Measurements from ENCODE around the gene UBA3. TPM values are rescaled to one million over a fixed set of nuclear protein-coding genes. Genes with fewer than 3 reads are reported as not detected.

Gene UBA3
- total RNA-seq, 1 experiment from 2014 or later, result 45.6 TPM

GRCh38 chr3:69128509-69128908, 48.3 kb upstream of the UBA3 start:
- intact Hi-C loops (cut with micrococcal nuclease), result no loop called here
- TF ChIP-seq JUND (IDR thresholded peaks at IDR 0.05) (no peak), CTCF (IDR thresholded peaks at IDR 0.05 in 2 of 3, conservative IDR thresholded peaks at IDR 0.05 in 1 of 3; ENCODE audit: borderline replicate concordance in 1 of 3, insufficient read depth in 1 of 3, low read depth in 2 of 3, low read length in 2 of 3) (no peak), POLR2A (IDR thresholded peaks at IDR 0.05; ENCODE audit: borderline replicate concordance, extremely low read depth, insufficient read depth, insufficient read length) (no peak), SP1 (IDR thresholded peaks at IDR 0.05; ENCODE audit: low read depth) (no peak), EZH2 (IDR thresholded peaks at IDR 0.05) (no peak), EGR1 (IDR thresholded peaks at IDR 0.05; ENCODE audit: low read depth) (no peak), REST (IDR thresholded peaks at IDR 0.05; ENCODE audit: low read depth) (no peak), FOSL1 (IDR thresholded peaks at IDR 0.05; ENCODE audit: low read depth) (no peak), ELF1 (IDR thresholded peaks at IDR 0.05; ENCODE audit: borderline replicate concordance, low read depth) (no peak), ZFX (IDR thresholded peaks at IDR 0.05) (no peak), CEBPB (IDR thresholded peaks at IDR 0.05; ENCODE audit: low read depth) (no peak), ZBTB33 (IDR thresholded peaks at IDR 0.05; ENCODE audit: extremely low read depth, insufficient replicate concordance, low read length) (no peak), SRF (IDR thresholded peaks at IDR 0.05; ENCODE audit: low read depth) (no peak), TCF7L2 (IDR thresholded peaks at IDR 0.05; ENCODE audit: borderline replicate concordance, extremely low read depth, insufficient read depth, insufficient read length) (no peak), POLR2AphosphoS5 (IDR thresholded peaks at IDR 0.05; ENCODE audit: low read depth, low read length) (no peak), ZNF274 (IDR thresholded peaks at IDR 0.05; ENCODE audit: low read depth, low read length) (no peak), CBX3 (IDR thresholded peaks at IDR 0.05; ENCODE audit: low read depth) (no peak)
- TF ChIP-seq, protein P1, sequence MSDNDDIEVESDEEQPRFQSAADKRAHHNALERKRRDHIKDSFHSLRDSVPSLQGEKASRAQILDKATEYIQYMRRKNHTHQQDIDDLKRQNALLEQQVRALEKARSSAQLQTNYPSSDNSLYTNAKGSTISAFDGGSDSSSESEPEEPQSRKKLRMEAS (IDR thresholded peaks at IDR 0.05), result no peak
- DNase-seq (ENCODE audit: low read depth, low spot score), result no peak
- Histone ChIP-seq H2AFZ (ENCODE audit: low read depth, low read length, poor library complexity, severe bottlenecking) (no peak overlapping the region), H3K9ac (ENCODE audit: low read length) (no peak overlapping the region), H3K4me2 (ENCODE audit: low read length) (no peak overlapping the region), H3K27ac (ENCODE audit: low read depth, low read length) (no peak overlapping the region), H3K79me2 (ENCODE audit: insufficient read depth, low read length) (no peaks in the 10 kb centered on the region), H3K9me2 (ENCODE audit: insufficient read depth) (no peaks in the 10 kb centered on the region), H3K4me3 (replicated peaks in 1 of 2; ENCODE audit: low read depth in 1 of 2, low read length in 2 of 2) (no peak overlapping the region), H4K20me1 (ENCODE audit: insufficient read depth) (no peaks in the 10 kb centered on the region), H3K9me3 (ENCODE audit: control insufficient read depth in 1 of 2, insufficient read depth in 1 of 2, low read depth in 1 of 2, low read length in 2 of 2) (no peaks in the 10 kb centered on the region), H3K4me1 (ENCODE audit: control insufficient read depth in 1 of 2, insufficient read depth in 2 of 2, low read length in 2 of 2) (no peaks in the 10 kb centered on the region), H3K36me3 (ENCODE audit: control insufficient read depth in 1 of 2, insufficient read depth in 2 of 2, low read length in 2 of 2) (no peaks in the 10 kb centered on the region), H3K27me3 (ENCODE audit: insufficient read depth, low read length) (no peaks in the 10 kb centered on the region)
- ChIA-PET POLR2A (no interaction called here), CTCF (interaction anchor here (1.0 kb wide), 1 partner anchor 281 kb away, joined by 5 read pairs; no protein-coding TSS in a partner anchor), RAD21 (ENCODE audit: low non-redundant PET in 1 of 2, low total read pairs in 2 of 2, uncharacterized antibody in 2 of 2, unreplicated experiment in 2 of 2) (no interaction called here)
- ATAC-seq, result no peak
- no TSS peak for BruUV-seq (replicated peaks)

Measured in HCT116 (cell line).